ENCODE results near the gene RBM3. TPM values are rescaled to one million over a fixed set of nuclear protein-coding genes. Genes with fewer than 3 reads are reported as not detected.

The RBM3 gene
- total RNA-seq, 1 donor from 2014 or later: 343 TPM

DNA sequence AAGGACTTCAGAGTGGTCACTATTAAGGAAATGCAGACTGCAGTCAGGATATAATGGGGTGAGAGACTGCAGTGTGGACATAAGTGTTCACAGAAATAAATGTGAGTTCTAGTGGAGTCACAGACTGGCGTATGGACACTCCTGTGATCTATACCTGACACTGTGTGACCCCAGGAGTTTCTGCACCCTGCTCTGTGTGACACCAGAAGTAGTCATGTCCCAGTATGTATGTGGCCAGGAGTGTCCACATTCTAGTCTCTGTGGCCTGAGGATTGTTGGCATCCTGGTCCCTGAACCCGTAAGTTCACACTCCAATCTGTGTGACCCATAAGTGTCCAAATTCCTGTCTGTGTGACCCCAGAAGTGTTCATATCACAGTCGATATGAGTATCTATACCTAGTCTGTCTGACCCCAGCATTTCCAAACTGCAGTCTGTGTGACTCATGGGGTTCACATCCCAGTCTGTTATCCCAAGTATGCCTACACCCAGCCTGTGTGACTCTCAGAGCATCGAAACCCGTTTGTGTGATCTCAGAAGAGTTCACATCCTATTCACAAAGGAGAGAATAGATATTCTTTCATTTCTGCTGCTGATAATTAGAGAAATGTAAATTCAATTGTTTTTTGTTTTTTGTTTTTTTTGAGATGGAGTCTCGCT lies 39.3 kb downstream of the RBM3 start:
- intact Hi-C loops (cut with micrococcal nuclease): no loop called here

- intact Hi-C loops (cut with micrococcal nuclease): no loop called here
Observed at GRCh38 chrX:48616576-48616975, 42.3 kb downstream of the RBM3 start.

GRCh38 chrX:48617542-48618340 lies 43.5 kb downstream of the RBM3 start:
- intact Hi-C loops (cut with micrococcal nuclease): no loop called here

DNA sequence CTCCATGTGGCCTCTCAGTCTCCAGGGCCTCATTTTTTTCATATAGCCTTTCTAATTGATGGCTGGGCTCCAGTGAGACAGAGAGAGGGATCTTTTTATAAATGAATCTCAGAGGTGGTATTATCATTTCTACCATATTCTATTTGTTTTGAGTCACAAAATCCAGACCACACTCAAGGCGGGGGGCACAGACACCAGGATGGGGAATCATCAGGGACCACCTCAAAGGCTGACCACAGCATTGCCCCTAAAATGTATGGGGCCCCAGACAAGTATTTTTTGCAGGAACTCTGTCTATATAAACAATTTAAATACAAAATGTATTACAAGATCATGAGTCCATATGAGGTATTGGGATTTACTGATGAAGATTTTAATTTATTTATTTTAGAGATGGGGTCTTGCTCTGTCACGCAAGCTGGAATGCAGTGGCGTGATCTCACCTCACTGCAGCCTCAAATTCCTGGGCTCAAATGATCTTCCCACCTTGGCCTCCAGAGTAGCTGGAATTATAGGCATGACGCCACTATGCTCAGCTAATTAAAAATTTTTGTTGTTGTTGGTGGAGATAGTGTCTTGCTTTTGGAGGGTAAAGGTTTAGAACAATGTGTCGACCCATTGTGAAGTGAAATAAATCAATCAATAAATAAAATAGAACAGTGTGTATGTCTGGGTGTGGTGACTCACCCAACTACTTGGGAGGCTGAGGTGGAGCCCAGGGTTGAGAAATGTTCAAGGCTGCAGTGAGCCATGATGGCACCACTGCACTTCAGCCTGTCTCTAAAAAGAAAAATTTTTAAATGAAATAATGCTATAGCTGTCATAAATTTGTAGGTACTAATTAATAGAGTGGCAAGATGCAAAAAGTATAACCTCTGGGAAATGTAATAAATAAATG lies 52.4 kb downstream of the RBM3 start:
- intact Hi-C loops (cut with micrococcal nuclease): no loop called here

Other genes starting within 250 kb of the RBM3 start
- gene SSX3, start 217.8 kb upstream of the RBM3 start, total RNA-seq: not detected in 2 replicates
- gene SSX4, start 190.9 kb upstream of the RBM3 start, total RNA-seq: not detected in 2 replicates
- not detected in 2 replicates for gene SSX4B, start 162.5 kb upstream of the RBM3 start, total RNA-seq
- gene SLC38A5, start 104.2 kb upstream of the RBM3 start, total RNA-seq: 73.9 and 93.1 TPM in 2 replicates
- gene FTSJ1, start 98.3 kb upstream of the RBM3 start, total RNA-seq: 66.3 and 70.4 TPM in 2 replicates
- 19.1 and 21.3 TPM in 2 replicates for gene PORCN, start 65.5 kb upstream of the RBM3 start, total RNA-seq
- 226 and 227 TPM in 2 replicates for gene EBP, start 52.7 kb upstream of the RBM3 start, total RNA-seq
- gene TBC1D25, start 34.8 kb upstream of the RBM3 start, total RNA-seq: 20.1 and 22.4 TPM in 2 replicates
- 50.0 and 55.0 TPM in 2 replicates for gene WDR13, start 23.0 kb downstream of the RBM3 start, total RNA-seq
- 151 and 162 TPM in 2 replicates for gene WAS, start 109.3 kb downstream of the RBM3 start, total RNA-seq
- 21.7 and 25.0 TPM in 2 replicates for gene SUV39H1, start 122.2 kb downstream of the RBM3 start, total RNA-seq
- gene GLOD5, start 187.3 kb downstream of the RBM3 start, total RNA-seq: not detected in 2 replicates
- gene GATA1, start 212.1 kb downstream of the RBM3 start, total RNA-seq: not detected in 2 replicates
- 83.1 and 87.3 TPM in 2 replicates for gene HDAC6, start 227.6 kb downstream of the RBM3 start, total RNA-seq

Measured in T-helper 1 cell treated with Interleukin-12 subunit alpha and Interleukin-12 subunit beta and Interleukin-4 antibody, amounts not matched to agents 30 ng/mL and 1 ng/mL, for 36 hours (primary cell).